GM12872 (cell line): Measurements from ENCODE around the gene DGAT2L6.

Experiments used
- TF ChIP-seq, protein P1 (sequence below): IDR thresholded peaks from 3 replicates; pipeline ENCODE4 v1.5.1; 2011; ENCODE audit warnings: low read depth, mild to moderate bottlenecking, low read length, moderate library complexity; ENCODE audit not compliant: insufficient read depth

The DGAT2L6 gene

DNA sequence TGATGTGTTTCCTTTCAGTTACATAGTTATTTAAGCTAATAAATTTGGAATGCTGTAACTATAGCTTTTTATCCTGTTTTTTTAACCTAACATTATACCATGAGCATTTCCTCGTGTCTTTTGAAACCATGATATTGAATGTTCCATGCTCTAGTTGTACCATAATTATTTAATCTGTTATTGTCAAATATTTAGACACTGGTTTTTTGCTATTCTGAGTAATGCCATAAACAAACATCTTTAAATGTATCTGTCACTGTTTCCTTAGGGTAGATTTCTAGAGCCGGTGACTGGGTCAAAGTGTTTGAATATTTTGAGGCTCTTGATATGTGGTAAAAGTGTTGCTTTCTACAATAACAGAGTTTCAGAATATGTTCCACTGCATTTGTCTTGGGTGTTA, 38.7 kb upstream of the DGAT2L6 start:
- TF ChIP-seq, protein P1, sequence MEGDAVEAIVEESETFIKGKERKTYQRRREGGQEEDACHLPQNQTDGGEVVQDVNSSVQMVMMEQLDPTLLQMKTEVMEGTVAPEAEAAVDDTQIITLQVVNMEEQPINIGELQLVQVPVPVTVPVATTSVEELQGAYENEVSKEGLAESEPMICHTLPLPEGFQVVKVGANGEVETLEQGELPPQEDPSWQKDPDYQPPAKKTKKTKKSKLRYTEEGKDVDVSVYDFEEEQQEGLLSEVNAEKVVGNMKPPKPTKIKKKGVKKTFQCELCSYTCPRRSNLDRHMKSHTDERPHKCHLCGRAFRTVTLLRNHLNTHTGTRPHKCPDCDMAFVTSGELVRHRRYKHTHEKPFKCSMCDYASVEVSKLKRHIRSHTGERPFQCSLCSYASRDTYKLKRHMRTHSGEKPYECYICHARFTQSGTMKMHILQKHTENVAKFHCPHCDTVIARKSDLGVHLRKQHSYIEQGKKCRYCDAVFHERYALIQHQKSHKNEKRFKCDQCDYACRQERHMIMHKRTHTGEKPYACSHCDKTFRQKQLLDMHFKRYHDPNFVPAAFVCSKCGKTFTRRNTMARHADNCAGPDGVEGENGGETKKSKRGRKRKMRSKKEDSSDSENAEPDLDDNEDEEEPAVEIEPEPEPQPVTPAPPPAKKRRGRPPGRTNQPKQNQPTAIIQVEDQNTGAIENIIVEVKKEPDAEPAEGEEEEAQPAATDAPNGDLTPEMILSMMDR, result no peak

DNA sequence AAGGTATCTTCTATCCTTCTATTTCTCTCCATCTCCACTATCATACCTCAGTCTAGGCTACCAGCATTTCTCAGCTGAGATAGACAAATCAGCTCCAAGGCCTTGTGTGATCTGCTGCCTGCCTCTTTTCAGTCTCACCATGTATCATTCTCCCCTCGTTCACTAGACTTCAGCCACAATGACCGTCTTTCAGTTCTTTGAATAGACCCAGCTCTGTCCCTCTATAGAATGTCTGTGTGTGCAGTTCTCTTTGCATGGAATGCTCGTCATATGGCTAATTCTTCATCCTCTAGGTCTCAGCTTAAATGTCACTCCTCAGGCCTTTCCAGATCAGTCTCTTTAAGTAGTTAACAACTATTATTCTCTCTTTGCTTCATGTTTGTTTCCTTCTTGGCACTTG, 37.5 kb upstream of the DGAT2L6 start:
- TF ChIP-seq, protein P1, result no peak

DNA sequence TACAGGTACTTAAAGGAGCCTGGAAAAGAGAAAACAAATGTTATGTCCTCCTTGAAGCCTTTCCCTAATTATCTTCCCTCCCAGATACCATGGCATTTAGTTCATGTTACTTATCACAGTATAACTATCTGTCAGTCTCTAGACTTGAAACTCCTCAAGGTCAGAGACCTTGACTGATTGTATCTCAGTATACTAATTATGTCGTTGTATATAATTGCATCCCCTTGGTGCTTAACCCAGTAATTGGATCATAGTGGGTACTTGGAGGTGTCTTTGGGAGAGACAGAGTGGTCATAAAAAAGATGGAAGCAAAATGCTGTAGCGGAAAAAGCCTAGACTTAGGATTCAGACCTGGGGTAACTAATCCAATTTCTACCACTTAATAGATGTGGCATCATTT, 35.9 kb upstream of the DGAT2L6 start:
- TF ChIP-seq, protein P1, result no peak

DNA sequence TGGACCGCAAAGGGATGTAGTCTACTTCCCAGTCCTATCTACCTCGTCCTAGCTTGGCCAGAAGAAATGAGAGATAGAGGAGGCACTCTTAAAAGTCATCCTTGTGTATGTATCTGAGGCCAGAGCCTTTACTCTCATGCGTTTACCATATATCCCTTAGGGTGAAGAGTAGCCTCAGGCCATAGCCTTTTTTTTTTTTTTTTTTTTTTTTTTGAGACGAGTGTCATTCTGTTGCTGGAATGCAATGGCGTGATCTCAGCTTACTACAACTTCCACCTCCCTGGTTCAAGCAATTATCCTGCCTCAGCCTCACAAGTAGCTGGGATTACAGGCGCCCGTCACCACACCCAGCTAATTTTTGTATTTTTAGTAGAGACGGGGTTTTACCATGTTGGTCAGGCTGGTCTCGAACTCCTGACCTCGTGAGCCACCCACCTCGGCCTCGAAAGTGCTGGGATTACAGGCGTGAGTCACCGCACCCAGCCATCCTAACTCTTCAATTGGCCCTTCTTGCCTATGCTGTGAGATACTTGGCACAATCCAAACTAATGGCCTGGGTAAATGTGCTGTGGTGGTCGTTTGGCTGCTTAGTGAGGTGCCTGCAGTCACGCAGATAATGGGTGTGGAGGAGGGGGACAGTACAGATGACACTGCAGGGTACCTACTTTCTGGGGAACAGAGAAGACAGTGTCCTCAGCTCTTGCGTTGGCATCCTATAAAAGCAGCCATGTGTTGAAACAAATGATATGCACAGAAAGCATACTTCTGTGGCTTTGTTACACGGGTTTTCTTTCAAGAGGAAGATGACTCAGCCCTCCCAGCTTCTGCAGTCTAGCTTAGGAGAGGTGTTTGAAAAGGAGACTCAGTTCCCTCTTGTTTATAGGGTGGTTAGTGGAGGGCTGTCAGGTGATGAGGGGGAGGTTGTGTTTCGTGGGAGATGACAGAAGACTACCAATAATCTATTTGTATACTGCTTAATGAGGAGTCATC, 10.4 kb upstream of the DGAT2L6 start:
- TF ChIP-seq, protein P1, result no peak

DNA sequence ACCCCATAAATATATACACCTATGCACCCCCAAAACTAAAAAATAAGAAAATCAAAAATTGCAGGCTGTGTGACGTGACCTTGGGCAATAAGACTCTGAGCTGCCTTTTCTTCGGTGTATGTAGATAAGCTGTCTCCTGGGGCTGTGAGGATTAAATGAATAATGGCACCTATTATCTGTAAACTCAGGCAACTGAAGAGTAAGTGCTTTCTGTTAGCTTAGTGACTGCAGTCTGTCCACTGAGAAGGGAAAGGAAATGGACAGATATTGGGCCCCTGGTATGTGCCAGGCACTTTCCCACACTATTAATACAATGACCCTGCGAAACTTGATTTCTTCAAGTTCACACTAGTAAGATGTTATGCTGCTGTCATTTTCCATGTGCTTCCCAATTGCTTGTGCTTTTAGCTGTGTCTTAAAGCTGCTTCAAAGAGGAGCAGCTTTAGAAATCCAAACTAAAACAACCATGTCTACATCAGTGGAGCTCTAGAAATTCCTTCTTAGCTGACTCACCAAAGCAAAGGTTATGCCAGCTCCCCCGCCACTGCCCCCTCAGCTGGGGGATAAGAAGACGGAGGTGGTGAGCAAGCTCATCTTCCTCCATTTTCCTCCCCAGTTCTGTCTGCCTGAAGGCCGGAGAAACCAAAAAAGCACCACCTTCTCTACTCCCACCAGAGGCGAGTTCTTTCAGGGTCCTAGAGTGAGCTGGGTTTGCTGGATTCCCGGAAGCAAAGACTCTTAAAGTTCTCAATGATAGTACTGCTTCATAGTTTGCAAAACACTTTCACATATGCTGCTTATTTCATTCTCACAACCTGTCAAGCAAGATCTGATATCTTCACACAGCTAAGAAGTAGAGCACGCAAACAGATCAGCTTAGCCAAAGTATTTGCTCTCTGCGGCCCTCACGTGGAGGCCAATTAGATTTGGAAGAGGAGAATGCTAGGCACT, 8.8 kb upstream of the DGAT2L6 start:
- TF ChIP-seq, protein P1, result no peak

DNA sequence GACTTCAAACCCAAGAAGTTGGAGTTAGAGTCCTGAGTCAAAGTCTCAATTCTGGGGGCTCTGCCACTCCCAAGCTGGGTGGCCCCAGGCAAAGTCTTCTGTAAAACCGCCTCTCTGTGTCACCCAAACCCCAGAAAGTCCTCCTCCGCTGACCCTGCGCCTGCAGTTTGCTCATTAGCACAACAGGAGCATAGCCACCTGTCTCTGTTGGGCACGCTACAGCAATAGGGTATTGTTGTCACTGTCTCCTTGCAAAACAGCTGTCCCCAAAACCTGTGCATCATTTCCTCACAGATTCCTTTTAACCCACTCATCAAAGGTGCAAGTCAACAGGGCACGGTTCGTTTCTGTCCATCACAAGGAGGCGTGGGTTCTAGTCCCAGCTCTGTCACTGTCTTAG, 8.0 kb upstream of the DGAT2L6 start:
- TF ChIP-seq, protein P1, result no peak

DNA sequence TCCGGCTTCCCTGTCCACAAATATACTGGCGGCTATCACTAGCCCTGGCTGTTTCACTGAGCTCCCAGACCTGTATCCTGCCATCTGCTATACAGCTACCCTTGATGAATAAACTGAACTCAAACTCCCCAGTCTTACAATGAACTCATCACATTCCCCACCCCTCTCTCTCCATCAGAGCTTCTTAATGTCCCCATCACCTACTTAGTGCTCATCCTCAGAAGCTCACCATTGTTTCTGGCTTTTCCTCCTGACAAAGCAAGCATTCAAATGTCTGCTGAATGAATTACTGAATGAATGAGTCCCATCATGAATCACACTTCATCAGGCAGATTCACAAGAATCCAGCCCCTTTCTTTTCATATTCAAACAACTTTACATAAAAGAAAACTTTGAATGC, 5.7 kb upstream of the DGAT2L6 start:
- TF ChIP-seq, protein P1, result no peak
